SU-DHL-6 (cell line): ENCODE results near the gene CTSZ.

Experiments
- H2AFZ ChIP-seq: fragments of 200-600 bp; sonication (generic); 2 replicates; pipeline ENCODE4 v1.6.1; 2014; ENCODE audit warnings: low read depth, mild to moderate bottlenecking, moderate library complexity, mixed read lengths, antibody characterized with exemption, low read length; ENCODE audit not compliant: severe bottlenecking
- H3F3A ChIP-seq: fragments of 200-600 bp; shearing (Covaris generic); 2 replicates; pipeline ENCODE4 v1.6.0; 2016; ENCODE audit warnings: antibody characterized with exemption, mild to moderate bottlenecking; ENCODE audit not compliant: insufficient read depth
- H3K27ac ChIP-seq: fragments of 200-600 bp; sonication (generic); 2 replicates; pipeline ENCODE4 v1.5.1; 2016; ENCODE audit warnings: low read depth, mild to moderate bottlenecking, low read length, moderate library complexity, mixed read lengths
- H3K27me3 ChIP-seq: fragments of 200-600 bp; sonication (generic), shearing (Covaris generic); 2 replicates; pipeline ENCODE4 v1.6.0; 2014; ENCODE audit warnings: mild to moderate bottlenecking, low read length
- H3K36me3 ChIP-seq: fragments of 200-600 bp; sonication (generic); 2 replicates; pipeline ENCODE4 v1.6.1; 2014; ENCODE audit warnings: mild to moderate bottlenecking, low read length, mixed read lengths
- H3K4me2 ChIP-seq: fragments of 300-600, 200-600 bp; shearing (Covaris generic), sonication (generic); 2 replicates; pipeline ENCODE4 v1.6.0; 2014; ENCODE audit warnings: low read length, low read depth, mild to moderate bottlenecking; ENCODE audit not compliant: poor library complexity, severe bottlenecking
- H3K4me3 ChIP-seq: fragments of 200-600 bp; sonication (generic); 2 replicates; pipeline ENCODE4 v1.5.1; 2014; ENCODE audit warnings: antibody characterized with exemption, low read length, mild to moderate bottlenecking, mixed read lengths; ENCODE audit not compliant: insufficient read depth, poor library complexity, severe bottlenecking
- H3K79me2 ChIP-seq: fragments of 200-600 bp; sonication (generic); 2 replicates; pipeline ENCODE4 v1.6.1; 2014; ENCODE audit warnings: mild to moderate bottlenecking, low read length, moderate library complexity; ENCODE audit not compliant: insufficient read depth
- H3K9ac ChIP-seq: fragments of 200-600 bp; sonication (generic); 2 replicates; pipeline ENCODE4 v1.7.0; 2014; ENCODE audit warnings: mild to moderate bottlenecking, low read length
- H3K9me2 ChIP-seq: fragments of 200-600 bp; sonication (generic); replicated peaks from 2 replicates; pipeline ENCODE4 v1.6.1; 2014; ENCODE audit warnings: low read length; ENCODE audit not compliant: insufficient read depth
- H3K9me3 ChIP-seq: fragments of 200-600 bp; sonication (generic); 2 replicates; pipeline ENCODE4 v1.6.1; 2014; ENCODE audit warnings: low read length, mixed read lengths; ENCODE audit not compliant: insufficient read depth
- H4K20me1 ChIP-seq: fragments of 200-600 bp; sonication (generic); 2 replicates; pipeline ENCODE4 v1.6.1; 2014; ENCODE audit warnings: low read depth, mild to moderate bottlenecking, antibody characterized with exemption, low read length, moderate library complexity, mixed read lengths
- CTCF ChIP-seq: fragments of 200-600 bp; sonication (generic); IDR thresholded peaks from one replicate; pipeline ENCODE4 v1.5.1; 2017; ENCODE audit warnings: antibody characterized with exemption, mild to moderate bottlenecking, low read length, moderate library complexity; ENCODE audit not compliant: insufficient read depth, poor library complexity, severe bottlenecking
- EZH2phosphoT487 ChIP-seq: fragments of 200-600 bp; sonication (generic), shearing (Covaris generic); conservative IDR thresholded peaks from 2 replicates; pipeline ENCODE4 v1.6.1; 2018; ENCODE audit warnings: mild to moderate bottlenecking, antibody characterized with exemption, low read length, moderate library complexity, mixed read lengths

CTSZ gene

GRCh38 chr20:58987790-58988564 is 19.1 kb downstream of the CTSZ start:
- H3F3A ChIP-seq = peaks cover 17% of the 10 kb centered on the region; the same call in 1 of the 2 replicates
- H3K27ac ChIP-seq = no peak overlapping the region
- H3K9me2 ChIP-seq = no peaks in the 10 kb centered on the region
- H3K9ac ChIP-seq = no peak overlapping the region
- H2AFZ ChIP-seq = no peak overlapping the region
- no peaks in the 10 kb centered on the region for H3K27me3 ChIP-seq
- no peak overlapping the region for H3K4me2 ChIP-seq
- H3K79me2 ChIP-seq = peaks cover 35% of the 10 kb centered on the region
- H3K9me3 ChIP-seq = no peaks in the 10 kb centered on the region
- H3K36me3 ChIP-seq = peaks cover 23% of the 10 kb centered on the region
- no peak overlapping the region for H3K4me3 ChIP-seq
- TF ChIP-seq CTCF (no peak), EZH2phosphoT487 (no peak)
- peaks cover 4% of the 10 kb centered on the region; the same call in 1 of the 2 replicates for H4K20me1 ChIP-seq

- Histone ChIP-seq H3K79me2 (peaks cover 44% of the 10 kb centered on the region), H3K9ac (no peak overlapping the region), H3K36me3 (peaks cover 19% of the 10 kb centered on the region), H3K9me3 (no peaks in the 10 kb centered on the region), H3K27ac (no peak overlapping the region), H3K4me3 (no peak overlapping the region), H3F3A (peaks cover 8% of the 10 kb centered on the region; the same call in 1 of the 2 replicates), H4K20me1 (peaks cover 4% of the 10 kb centered on the region; the same call in 1 of the 2 replicates), H2AFZ (no peak overlapping the region), H3K4me2 (no peak overlapping the region), H3K27me3 (no peaks in the 10 kb centered on the region), H3K9me2 (no peaks in the 10 kb centered on the region)
- no peak for TF ChIP-seq EZH2phosphoT487
- TF ChIP-seq CTCF = no peak
These were observed 20.0 kb downstream of the CTSZ start for GRCh38 chr20:58986968-58987517.

GRCh38 chr20:58986286-58986967 is 20.6 kb downstream of the CTSZ start:
- Histone ChIP-seq H3K27ac (no peak overlapping the region), H3K79me2 (peaks cover 50% of the 10 kb centered on the region), H4K20me1 (peaks cover 4% of the 10 kb centered on the region; the same call in 1 of the 2 replicates), H3K9ac (no peak overlapping the region), H3K4me3 (no peak overlapping the region), H3K27me3 (no peaks in the 10 kb centered on the region), H3F3A (0 out of 2 replicates have a peak, but pooled peaks cover 6% of the 10 kb centered on the region), H3K36me3 (peaks cover 19% of the 10 kb centered on the region), H2AFZ (no peak overlapping the region), H3K4me2 (no peak overlapping the region), H3K9me2 (no peaks in the 10 kb centered on the region), H3K9me3 (no peaks in the 10 kb centered on the region)
- TF ChIP-seq CTCF (no peak), EZH2phosphoT487 (no peak)
